Breast epithelium (tissue), 4 donors: Measurements from ENCODE around the gene VPS51. TPM values are rescaled to one million over a fixed set of nuclear protein-coding genes. Genes with fewer than 3 reads are reported as not detected.

Source experiments
- DNase-seq, 2 donors: peaks; one replicate each; pipeline ENCODE4 v3.0.0-alpha.2; 2019; ENCODE audit warnings: low spot score in 2 of 2
- H3K27ac ChIP-seq, 2 donors: fragments of 200-600 bp; sonication (generic) in 1 of 2; one replicate each; pipeline ENCODE4 v1.5.1; 2016 to 2019; ENCODE audit warnings: mild to moderate bottlenecking in 1 of 2
- H3K27me3 ChIP-seq, 2 donors: fragments of 200-600 bp; sonication (generic) in 1 of 2; one replicate each; pipeline versions ENCODE4 v1.5.1 to v1.6.0; 2017 to 2019; ENCODE audit warnings: control low read depth in 1 of 2, mild to moderate bottlenecking in 1 of 2
- H3K36me3 ChIP-seq: fragments of 200-600 bp; one replicate; pipeline ENCODE4 v1.5.1; 2019
- H3K4me1 ChIP-seq, 2 donors: fragments of 200-600 bp; sonication (generic); one replicate each; pipeline ENCODE4 v1.5.1; 2016 to 2019; ENCODE audit warnings: control low read depth in 1 of 2
- H3K4me3 ChIP-seq, 3 donors: fragments of 200-600 bp; sonication (generic); 1 replicate in 2 of 3; 2 replicates in 1 of 3; pipeline ENCODE4 v1.5.1; 2016 to 2019; ENCODE audit warnings: mild to moderate bottlenecking in 3 of 3, moderate library complexity in 2 of 3
- H3K9me3 ChIP-seq, 2 donors: fragments of 200-600 bp; sonication (generic) in 1 of 2; one replicate each; pipeline ENCODE4 v1.5.1; 2016 to 2019; ENCODE audit warnings: control low read depth in 1 of 2
- POLR2A ChIP-seq: fragments of 450-650 bp; IDR thresholded peaks from one replicate; pipeline ENCODE4 v1.6.1; 2016; ENCODE audit warnings: antibody characterized with exemption, mild to moderate bottlenecking, moderate library complexity
- POLR2AphosphoS5 ChIP-seq, 3 donors: sonication (generic); formaldehyde crosslinking; IDR thresholded peaks; one replicate each; pipeline ENCODE4 v1.6.1; 2017; ENCODE audit warnings: antibody characterized with exemption in 3 of 3
- intact Hi-C: fragments of 100-400 bp; cut with DNase I; formaldehyde crosslinking; loops from one replicate; pipeline ENCODE4 v1.15.1; 2023; ENCODE audit warnings: low total_unique reads
- total RNA-seq, 3 donors: library from RNA; depleted of rRNA; stranded (reverse); fragments of >200 nt; gene quantifications; one replicate each; pipeline ENCODE4 v1.1.0, GENCODE V29; 2016
- TF ChIP-seq, protein P1 (sequence below), 3 donors: fragments of 450-650 bp; IDR thresholded peaks; one replicate each; pipeline ENCODE4 v1.5.1; 2016 to 2017; ENCODE audit warnings: antibody characterized with exemption in 3 of 3, mild to moderate bottlenecking in 3 of 3, moderate library complexity in 3 of 3

Gene VPS51
- total RNA-seq, 3 donors from 2014 or later = 166 to 317 (median 218) TPM

DNA sequence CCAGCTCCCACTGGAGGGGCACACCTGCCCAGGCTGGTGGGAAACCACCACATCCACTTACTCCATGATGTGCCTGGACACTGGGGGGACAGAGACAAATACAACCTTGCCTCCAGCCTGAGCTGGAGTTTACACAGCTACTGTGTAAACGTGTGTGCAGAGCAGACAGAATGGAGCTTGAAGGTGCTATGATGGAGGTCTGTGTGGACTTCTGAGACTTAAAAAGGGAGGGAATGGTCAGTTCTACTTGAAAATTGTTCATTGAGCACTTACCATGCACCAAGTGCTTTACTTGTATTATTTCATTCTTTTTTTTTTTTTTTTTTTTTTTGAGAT, 23.4 kb upstream of the VPS51 start:
- Histone ChIP-seq H3K4me1 (no peaks in the 10 kb centered on the region), H3K9me3 (no peaks in the 10 kb centered on the region), H3K27ac (no peak overlapping the region), H3K27me3 (no peaks in the 10 kb centered on the region), H3K36me3 (no peaks in the 10 kb centered on the region), H3K4me3 (no peak overlapping the region)
- TF ChIP-seq, protein P1, sequence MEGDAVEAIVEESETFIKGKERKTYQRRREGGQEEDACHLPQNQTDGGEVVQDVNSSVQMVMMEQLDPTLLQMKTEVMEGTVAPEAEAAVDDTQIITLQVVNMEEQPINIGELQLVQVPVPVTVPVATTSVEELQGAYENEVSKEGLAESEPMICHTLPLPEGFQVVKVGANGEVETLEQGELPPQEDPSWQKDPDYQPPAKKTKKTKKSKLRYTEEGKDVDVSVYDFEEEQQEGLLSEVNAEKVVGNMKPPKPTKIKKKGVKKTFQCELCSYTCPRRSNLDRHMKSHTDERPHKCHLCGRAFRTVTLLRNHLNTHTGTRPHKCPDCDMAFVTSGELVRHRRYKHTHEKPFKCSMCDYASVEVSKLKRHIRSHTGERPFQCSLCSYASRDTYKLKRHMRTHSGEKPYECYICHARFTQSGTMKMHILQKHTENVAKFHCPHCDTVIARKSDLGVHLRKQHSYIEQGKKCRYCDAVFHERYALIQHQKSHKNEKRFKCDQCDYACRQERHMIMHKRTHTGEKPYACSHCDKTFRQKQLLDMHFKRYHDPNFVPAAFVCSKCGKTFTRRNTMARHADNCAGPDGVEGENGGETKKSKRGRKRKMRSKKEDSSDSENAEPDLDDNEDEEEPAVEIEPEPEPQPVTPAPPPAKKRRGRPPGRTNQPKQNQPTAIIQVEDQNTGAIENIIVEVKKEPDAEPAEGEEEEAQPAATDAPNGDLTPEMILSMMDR (IDR thresholded peaks at IDR 0.05) = no peak
- TF ChIP-seq POLR2AphosphoS5 (IDR thresholded peaks at IDR 0.05) (no peak), POLR2A (no peak)
- intact Hi-C loops = no loop called here
- no peak for DNase-seq

DNA sequence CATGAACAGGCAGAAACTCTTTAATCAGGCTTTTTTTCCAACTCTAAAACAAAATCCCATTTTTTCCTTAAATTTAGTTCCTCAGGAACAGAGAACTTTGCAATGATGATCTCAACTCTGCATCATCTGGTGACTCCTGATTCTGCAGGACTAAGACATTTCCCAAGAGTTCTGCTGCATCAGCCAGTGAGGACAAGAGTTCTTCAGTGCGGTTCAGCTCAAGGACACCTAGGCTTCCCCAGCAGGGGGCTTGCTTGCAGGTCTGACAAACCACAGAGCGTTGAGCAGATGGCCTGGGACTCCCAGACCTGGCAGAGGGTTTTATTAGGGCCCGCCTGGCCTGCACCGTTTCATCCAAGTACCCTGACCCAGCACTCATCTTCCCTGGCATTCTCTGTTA, 18.6 kb upstream of the VPS51 start:
- DNase-seq = no peak
- TF ChIP-seq POLR2AphosphoS5 (IDR thresholded peaks at IDR 0.05) (no peak), POLR2A (no peak)
- TF ChIP-seq, protein P1 (IDR thresholded peaks at IDR 0.05) = no peak
- no peak overlapping the region for H3K27ac ChIP-seq
- no peaks in the 10 kb centered on the region for H3K36me3 ChIP-seq
- H3K4me1 ChIP-seq = no peaks in the 10 kb centered on the region
- H3K9me3 ChIP-seq = no peaks in the 10 kb centered on the region
- intact Hi-C loops = no loop called here
- no peaks in the 10 kb centered on the region for H3K27me3 ChIP-seq
- H3K4me3 ChIP-seq = no peak overlapping the region

DNA sequence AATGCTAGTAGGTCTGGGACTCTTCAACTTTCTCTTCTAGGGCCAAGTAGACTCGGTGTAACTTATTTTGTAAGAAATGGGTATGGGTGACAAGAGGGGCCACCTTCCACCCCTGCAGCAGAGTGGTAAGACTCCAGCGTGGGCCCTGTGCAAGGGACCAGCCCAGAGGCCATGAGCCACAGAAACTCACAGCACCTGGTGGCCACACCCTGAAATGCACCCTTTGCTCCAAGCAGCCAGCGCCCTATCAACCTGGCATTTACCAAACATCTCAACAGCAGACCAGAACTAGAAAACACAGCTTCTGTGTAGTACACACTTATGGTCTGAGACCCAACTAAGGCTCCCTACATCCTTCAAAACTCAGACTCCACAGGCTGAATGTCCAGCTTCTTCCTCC, 17.9 kb upstream of the VPS51 start:
- intact Hi-C loops = no loop called here
- H3K9me3 ChIP-seq = no peaks in the 10 kb centered on the region
- no peaks in the 10 kb centered on the region for H3K27me3 ChIP-seq
- H3K4me3 ChIP-seq = no peak overlapping the region
- TF ChIP-seq, protein P1 (IDR thresholded peaks at IDR 0.05) = peak; percentile 46 to 62 (median 53)
- no peak for TF ChIP-seq POLR2A
- H3K27ac ChIP-seq = no peak overlapping the region
- no peak for DNase-seq
- H3K36me3 ChIP-seq = no peaks in the 10 kb centered on the region
- H3K4me1 ChIP-seq = no peaks in the 10 kb centered on the region

DNA sequence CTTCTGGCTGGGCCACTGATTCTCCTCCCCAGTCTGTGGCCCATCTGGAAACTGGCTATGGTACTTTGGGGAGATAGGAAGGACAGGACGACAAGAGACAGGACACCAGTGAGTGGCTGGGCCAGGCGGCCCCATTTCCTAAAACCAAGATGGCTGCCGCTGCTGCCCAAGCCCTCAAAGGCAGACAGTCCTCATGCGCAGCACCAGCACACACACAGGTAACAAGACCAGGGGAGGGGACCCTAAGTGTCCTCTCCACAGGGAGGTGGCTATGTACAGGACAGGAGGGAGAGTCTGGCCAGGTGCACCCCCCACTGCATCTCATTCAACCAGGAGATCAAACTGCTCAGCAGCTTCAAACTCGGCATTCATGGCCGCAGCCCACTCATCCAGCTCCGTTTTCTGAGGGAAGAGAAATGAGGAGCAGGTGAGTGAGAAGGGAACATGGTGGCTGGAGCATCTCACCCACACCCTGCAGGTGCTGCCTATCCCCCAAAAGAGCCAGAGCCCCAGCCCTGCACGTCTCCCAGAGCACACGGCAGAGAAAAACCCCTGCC, 17.1 kb upstream of the VPS51 start:
- no peak for DNase-seq
- intact Hi-C loops = no loop called here
- TF ChIP-seq POLR2AphosphoS5 (IDR thresholded peaks at IDR 0.05) (no peak), POLR2A (no peak)
- TF ChIP-seq, protein P1 (IDR thresholded peaks at IDR 0.05) = no peak
- Histone ChIP-seq H3K27ac (no peak overlapping the region), H3K4me3 (no peak overlapping the region), H3K4me1 (no peaks in the 10 kb centered on the region), H3K36me3 (no peaks in the 10 kb centered on the region), H3K27me3 (no peaks in the 10 kb centered on the region), H3K9me3 (no peaks in the 10 kb centered on the region)

DNA sequence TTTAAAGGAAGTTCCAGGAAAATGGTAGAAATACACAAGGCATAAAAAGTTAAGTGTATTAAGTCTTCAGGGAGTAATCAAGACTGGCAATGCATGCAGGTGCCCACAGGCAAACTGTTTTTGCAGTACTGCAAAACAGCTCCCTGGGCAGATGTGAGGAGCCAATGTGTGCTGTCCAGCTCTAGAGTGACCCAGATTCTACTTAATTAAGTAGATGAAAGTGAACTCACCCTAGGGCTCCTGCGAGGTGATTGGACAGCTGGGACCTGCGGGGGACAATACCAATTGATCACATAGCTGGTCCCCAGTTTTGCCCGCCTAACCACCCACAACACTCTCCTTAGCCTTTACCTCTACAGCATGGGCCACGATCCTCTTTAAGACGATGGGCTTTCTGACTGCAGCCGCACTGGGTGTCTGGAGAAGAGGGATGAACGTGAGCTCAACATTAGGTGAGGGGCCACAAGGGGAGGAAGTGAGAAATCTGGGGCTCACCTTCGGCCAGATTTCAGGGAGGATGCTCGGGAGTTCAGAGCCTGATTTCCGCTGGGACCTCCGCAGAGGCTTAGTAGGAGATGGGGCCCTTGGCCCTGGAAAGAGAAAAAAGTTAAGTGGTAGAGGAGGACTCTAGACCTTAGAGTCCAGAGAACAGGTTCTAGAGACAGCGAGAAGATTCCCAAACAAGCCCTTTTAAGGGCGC, 12.7 kb upstream of the VPS51 start:
- peak overlapping the region; percentile 97 to 98 for H3K27ac ChIP-seq
- no peaks in the 10 kb centered on the region for H3K27me3 ChIP-seq
- TF ChIP-seq, protein P1 (IDR thresholded peaks at IDR 0.05) = no peak
- no peak for TF ChIP-seq POLR2A
- TF ChIP-seq POLR2AphosphoS5 (IDR thresholded peaks at IDR 0.05) = no peak
- no peaks in the 10 kb centered on the region for H3K4me1 ChIP-seq
- peaks cover 7% of the 10 kb centered on the region for H3K36me3 ChIP-seq
- intact Hi-C loops = no loop called here
- no peaks in the 10 kb centered on the region for H3K9me3 ChIP-seq
- no peak for DNase-seq
- H3K4me3 ChIP-seq = peak overlapping the region; percentile 75 to 85 (median 82)
